HL-60 (cell line): ENCODE results near the gene DPP10.

Experiments used
- DNase-seq, 2 experiments: peaks; one replicate each; pipeline ENCODE4 v3.0.0-alpha.2; 2010 to 2020; ENCODE audit warnings: low read depth in 1 of 2, low spot score in 1 of 2
- H3K27ac ChIP-seq: fragments of 250-450 bp; sonication (Bioruptor Pico); replicated peaks from 2 replicates; pipeline ENCODE4 v1.5.1; 2020; ENCODE audit warnings: mild to moderate bottlenecking, moderate library complexity
- H3K27me3 ChIP-seq: fragments of 250-450 bp; sonication (Bioruptor Pico); 2 replicates; pipeline ENCODE4 v1.5.1; 2021; ENCODE audit warnings: mild to moderate bottlenecking, moderate library complexity; ENCODE audit not compliant: insufficient read depth, poor library complexity, severe bottlenecking
- H3K4me3 ChIP-seq: replicated peaks from 2 replicates; pipeline ENCODE4 v1.5.1; 2011; ENCODE audit warnings: mild to moderate bottlenecking, control low read depth, low read length; ENCODE audit not compliant: insufficient read depth
- CTCF ChIP-seq: IDR thresholded peaks from one replicate; pipeline ENCODE4 v1.5.1; 2011; ENCODE audit warnings: low read length, control low read depth, inconsistent platforms; ENCODE audit not compliant: insufficient read depth
- GABPA ChIP-seq: IDR thresholded peaks from 2 replicates; pipeline ENCODE4 v1.6.1; 2012; ENCODE audit warnings: low read depth
- POLR2AphosphoS5 ChIP-seq: IDR thresholded peaks from 2 replicates; pipeline ENCODE4 v1.6.1; 2012; ENCODE audit warnings: low read depth
- REST ChIP-seq: IDR thresholded peaks from 2 replicates; pipeline ENCODE4 v1.6.1; 2012; ENCODE audit warnings: low read depth; ENCODE audit not compliant: insufficient replicate concordance
- SPI1 ChIP-seq: IDR thresholded peaks from 2 replicates; pipeline ENCODE4 v1.6.1; 2012; ENCODE audit warnings: low read depth, mild to moderate bottlenecking, borderline replicate concordance

The DPP10 gene

GRCh38 chr2:114769991-114770390 is 327.6 kb downstream of the DPP10 start:
- no peak for DNase-seq
- TF ChIP-seq GABPA = no peak
- no peak for TF ChIP-seq SPI1
- no peak for TF ChIP-seq REST
- TF ChIP-seq POLR2AphosphoS5 = no peak
- TF ChIP-seq CTCF = no peak

GRCh38 chr2:114784046-114784445 is 341.6 kb downstream of the DPP10 start:
- H3K27me3 ChIP-seq = peaks cover 2% of the 10 kb centered on the region
- H3K27ac ChIP-seq = no peak overlapping the region
- TF ChIP-seq REST (no peak), POLR2AphosphoS5 (no peak), GABPA (no peak), CTCF (no peak), SPI1 (no peak)
- DNase-seq = no peak
- no peak overlapping the region for H3K4me3 ChIP-seq

More at GRCh38 chr2:114769991-114770390, 327.6 kb downstream of the DPP10 start:
- H3K4me3 ChIP-seq = no peak overlapping the region
- no peak overlapping the region for H3K27ac ChIP-seq
- no peaks in the 10 kb centered on the region for H3K27me3 ChIP-seq

GRCh38 chr2:114784890-114785583 is 342.6 kb downstream of the DPP10 start:
- no peak overlapping the region for H3K27ac ChIP-seq
- H3K4me3 ChIP-seq = no peak overlapping the region
- TF ChIP-seq POLR2AphosphoS5 = no peak
- no peak for TF ChIP-seq CTCF
- TF ChIP-seq REST = no peak
- TF ChIP-seq SPI1 = no peak
- TF ChIP-seq GABPA = no peak
- no peak for DNase-seq
- H3K27me3 ChIP-seq = peaks cover 2% of the 10 kb centered on the region
